HepG2 (cell line): ENCODE measurements around the gene INHBC. TPM values are rescaled to one million over a fixed set of nuclear protein-coding genes. Genes with fewer than 3 reads are reported as not detected.

Experiments used
- BHLHE40 ChIP-seq: IDR thresholded peaks from 2 replicates; pipeline ENCODE4 v1.6.1; 2011; ENCODE audit warnings: low read length, improper control_type of control experiment
- DRAP1 ChIP-seq: IDR thresholded peaks from 2 replicates; pipeline ENCODE4 v1.6.1; 2016; ENCODE audit warnings: missing genetic modification reagents, missing compliant biosample characterization
- HOXA9 ChIP-seq: sonication (generic); formaldehyde crosslinking; IDR thresholded peaks from 2 replicates; pipeline ENCODE4 v1.8.1; 2022; ENCODE audit warnings: missing genetic modification reagents, mild to moderate bottlenecking, moderate library complexity, borderline replicate concordance
- MXD4 ChIP-seq: IDR thresholded peaks from 2 replicates; pipeline ENCODE4 v1.6.1; 2016; ENCODE audit warnings: mild to moderate bottlenecking, missing biosample characterization, missing genetic modification reagents
- NRL ChIP-seq: sonication (generic); formaldehyde crosslinking; IDR thresholded peaks from 2 replicates; pipeline ENCODE4 v1.5.0; 2020; ENCODE audit warnings: missing genetic modification reagents, mild to moderate bottlenecking, moderate library complexity, borderline replicate concordance
- PHF8 ChIP-seq: sonication (generic); formaldehyde crosslinking; IDR thresholded peaks from 2 replicates; pipeline ENCODE4 v1.5.0; 2020; ENCODE audit warnings: missing genetic modification reagents
- RNF2 ChIP-seq: fragments of 450-650 bp; conservative IDR thresholded peaks from 2 replicates; pipeline ENCODE4 v1.6.1; 2016; ENCODE audit warnings: low read depth
- SAP130 ChIP-seq: IDR thresholded peaks from 2 replicates; pipeline ENCODE4 v1.6.1; 2016; ENCODE audit warnings: low read depth
- SRY ChIP-seq: sonication (generic); formaldehyde crosslinking; IDR thresholded peaks from 2 replicates; pipeline ENCODE4 v1.8.0; 2022; ENCODE audit warnings: mild to moderate bottlenecking, missing genetic modification reagents
- STAG1 ChIP-seq: sonication (generic); formaldehyde crosslinking; IDR thresholded peaks from 2 replicates; pipeline ENCODE4 v1.4.0; 2020; ENCODE audit warnings: missing genetic modification reagents
- TFDP2 ChIP-seq: sonication (generic); formaldehyde crosslinking; IDR thresholded peaks from 2 replicates; pipeline ENCODE4 v1.4.0; 2020; ENCODE audit warnings: missing genetic modification reagents
- ZC3H13 ChIP-seq: sonication (generic); formaldehyde crosslinking; IDR thresholded peaks from 2 replicates; pipeline ENCODE4 v1.8.1; 2023; ENCODE audit warnings: mild to moderate bottlenecking, missing genetic modification reagents, moderate library complexity
- ZFX ChIP-seq: sonication (generic); formaldehyde crosslinking; IDR thresholded peaks from 2 replicates; pipeline ENCODE4 v1.4.0; 2020; ENCODE audit warnings: mild to moderate bottlenecking, low read depth, missing genetic modification reagents, moderate library complexity
- ZNF20 ChIP-seq: sonication (generic); formaldehyde crosslinking; IDR thresholded peaks from 2 replicates; pipeline ENCODE4 v1.4.0; 2020; ENCODE audit warnings: mild to moderate bottlenecking, moderate library complexity, missing genetic modification reagents
- ZNF263 ChIP-seq: sonication (generic); formaldehyde crosslinking; IDR thresholded peaks from 2 replicates; pipeline ENCODE4 v1.4.0; 2020; ENCODE audit warnings: missing genetic modification reagents
- ZNF468 ChIP-seq: sonication (generic); formaldehyde crosslinking; IDR thresholded peaks from 2 replicates; pipeline ENCODE4 v1.8.0; 2022; ENCODE audit warnings: mild to moderate bottlenecking, moderate library complexity, missing genetic modification reagents
- ZNF550 ChIP-seq: sonication (generic); formaldehyde crosslinking; IDR thresholded peaks from 2 replicates; pipeline ENCODE4 v1.4.0; 2020; ENCODE audit warnings: mild to moderate bottlenecking, missing genetic modification reagents, borderline replicate concordance
- ZNF619 ChIP-seq: sonication (generic); formaldehyde crosslinking; IDR thresholded peaks from 2 replicates; pipeline ENCODE4 v1.4.0; 2020; ENCODE audit warnings: mild to moderate bottlenecking, missing genetic modification reagents
- polyA plus RNA-seq, 8 experiments: library from polyadenylated mRNA; depleted of rRNA in 3 of 8; stranded (reverse) in 7 of 8; unstranded in 1 of 8; fragments of >200 nt; fragmentation: Illumina TruSeq in 4 of 8; extraction: Trizol in 4 of 8; gene quantifications; 2 replicates each; pipeline versions ENCODE4 v1.2.1 to v1.2.3, GENCODE V29; 2011 to 2016; ENCODE audit warnings: low read depth in 4 of 8, missing spikeins in 1 of 8, mixed read lengths in 1 of 8; ENCODE audit not compliant: insufficient read depth in 1 of 8
- total RNA-seq, 5 experiments: library from RNA; depleted of rRNA; stranded (reverse); fragments of >200 nt; fragmentation: Illumina TruSeq; extraction: Trizol; gene quantifications; 2 replicates each; pipeline ENCODE4 v1.2.3, GENCODE V29; 2016; ENCODE audit warnings: low read depth in 1 of 5
- TF ChIP-seq, protein P1 (sequence below): sonication (generic); formaldehyde crosslinking; IDR thresholded peaks from 2 replicates; pipeline ENCODE4 v1.5.1; 2020; ENCODE audit warnings: mild to moderate bottlenecking, missing genetic modification reagents, moderate library complexity
- TF ChIP-seq, protein P2 (sequence below): sonication (generic); formaldehyde crosslinking; IDR thresholded peaks from 2 replicates; pipeline ENCODE4 v1.8.1; 2023; ENCODE audit warnings: missing genetic modification reagents, inconsistent platforms, borderline replicate concordance
- TF ChIP-seq, protein P3 (sequence below): IDR thresholded peaks from 2 replicates; pipeline ENCODE4 v1.6.1; 2012; ENCODE audit warnings: inconsistent platforms
- TF ChIP-seq, protein P4 (sequence below): sonication (generic); formaldehyde crosslinking; IDR thresholded peaks from 2 replicates; pipeline ENCODE4 v1.4.0; 2020; ENCODE audit warnings: mild to moderate bottlenecking, missing genetic modification reagents

The INHBC gene
- total and polyA plus RNA-seq, 2 of the 13 experiments (the other 11 are each of a cell fraction or from before 2014, with no cell fraction given) = 1.8 to 13.8 TPM

DNA sequence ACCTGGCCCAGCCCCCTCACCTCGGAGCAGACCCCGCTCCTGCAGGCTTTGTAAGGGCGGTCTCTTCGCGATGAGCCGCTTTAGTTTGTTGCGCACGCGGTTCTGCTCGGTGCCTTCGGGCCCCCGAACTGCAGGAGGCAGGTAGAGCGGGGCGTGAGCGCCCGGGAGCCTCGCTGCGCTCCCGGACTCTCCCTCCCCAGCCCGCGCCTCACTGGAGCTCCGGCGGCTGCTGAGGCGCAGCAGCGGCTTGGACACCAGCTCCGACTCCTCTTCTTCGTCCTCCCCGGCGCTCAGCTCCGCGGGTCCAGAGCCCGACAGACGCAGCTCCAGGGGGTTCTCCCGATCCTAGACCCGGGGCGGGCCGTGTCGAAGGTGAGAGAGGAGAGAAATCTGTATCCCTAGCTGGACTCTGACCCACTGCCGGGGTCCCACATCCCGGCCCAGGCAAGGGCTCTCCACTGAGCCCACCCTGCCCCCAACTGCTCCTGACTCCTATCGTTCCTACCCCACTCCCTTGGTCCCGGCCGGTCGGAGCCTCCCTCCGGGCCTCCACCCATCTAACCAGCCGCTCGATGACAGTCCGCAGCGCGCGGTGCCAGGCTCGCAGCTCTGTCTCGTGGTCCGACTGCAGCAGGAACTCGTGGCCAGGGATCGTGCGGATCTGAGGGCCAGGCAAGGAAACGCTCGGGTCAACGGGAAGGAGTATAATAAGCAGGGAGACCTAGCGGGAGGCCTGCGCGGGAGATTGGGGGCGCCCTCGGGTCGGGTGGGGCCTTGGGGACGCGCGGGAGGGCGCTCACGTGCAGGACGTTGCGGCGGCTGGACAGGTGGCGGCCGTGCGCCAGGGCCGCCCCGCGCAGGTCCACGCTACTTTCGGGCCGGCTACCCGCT, 40.9 kb downstream of the INHBC start (continued):
- TF ChIP-seq, protein P1, sequence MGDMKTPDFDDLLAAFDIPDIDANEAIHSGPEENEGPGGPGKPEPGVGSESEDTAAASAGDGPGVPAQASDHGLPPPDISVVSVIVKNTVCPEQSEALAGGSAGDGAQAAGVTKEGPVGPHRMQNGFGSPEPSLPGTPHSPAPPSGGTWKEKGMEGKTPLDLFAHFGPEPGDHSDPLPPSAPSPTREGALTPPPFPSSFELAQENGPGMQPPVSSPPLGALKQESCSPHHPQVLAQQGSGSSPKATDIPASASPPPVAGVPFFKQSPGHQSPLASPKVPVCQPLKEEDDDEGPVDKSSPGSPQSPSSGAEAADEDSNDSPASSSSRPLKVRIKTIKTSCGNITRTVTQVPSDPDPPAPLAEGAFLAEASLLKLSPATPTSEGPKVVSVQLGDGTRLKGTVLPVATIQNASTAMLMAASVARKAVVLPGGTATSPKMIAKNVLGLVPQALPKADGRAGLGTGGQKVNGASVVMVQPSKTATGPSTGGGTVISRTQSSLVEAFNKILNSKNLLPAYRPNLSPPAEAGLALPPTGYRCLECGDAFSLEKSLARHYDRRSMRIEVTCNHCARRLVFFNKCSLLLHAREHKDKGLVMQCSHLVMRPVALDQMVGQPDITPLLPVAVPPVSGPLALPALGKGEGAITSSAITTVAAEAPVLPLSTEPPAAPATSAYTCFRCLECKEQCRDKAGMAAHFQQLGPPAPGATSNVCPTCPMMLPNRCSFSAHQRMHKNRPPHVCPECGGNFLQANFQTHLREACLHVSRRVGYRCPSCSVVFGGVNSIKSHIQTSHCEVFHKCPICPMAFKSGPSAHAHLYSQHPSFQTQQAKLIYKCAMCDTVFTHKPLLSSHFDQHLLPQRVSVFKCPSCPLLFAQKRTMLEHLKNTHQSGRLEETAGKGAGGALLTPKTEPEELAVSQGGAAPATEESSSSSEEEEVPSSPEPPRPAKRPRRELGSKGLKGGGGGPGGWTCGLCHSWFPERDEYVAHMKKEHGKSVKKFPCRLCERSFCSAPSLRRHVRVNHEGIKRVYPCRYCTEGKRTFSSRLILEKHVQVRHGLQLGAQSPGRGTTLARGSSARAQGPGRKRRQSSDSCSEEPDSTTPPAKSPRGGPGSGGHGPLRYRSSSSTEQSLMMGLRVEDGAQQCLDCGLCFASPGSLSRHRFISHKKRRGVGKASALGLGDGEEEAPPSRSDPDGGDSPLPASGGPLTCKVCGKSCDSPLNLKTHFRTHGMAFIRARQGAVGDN (CRISPR knock-in tag) = peak; percentile 73
- TF ChIP-seq SAP130 (CRISPR knock-in tag) (no peak), ZFX (CRISPR knock-in tag) (peak; percentile 36; the same call in 1 of the 2 replicates), SRY (0 out of 2 replicates have a peak, but pooled peaks have one; percentile 71), HOXA9 (CRISPR knock-in tag) (peak; percentile 52; the same call in 1 of the 2 replicates), PHF8 (CRISPR knock-in tag) (peak; percentile 24; the same call in 1 of the 2 replicates), BHLHE40 (peak; percentile 62; the same call in 1 of the 2 replicates), ZC3H13 (CRISPR knock-in tag) (no peak), NRL (peak; percentile 22; the same call in 1 of the 2 replicates), ZNF263 (CRISPR knock-in tag) (peak; percentile 74), RNF2 (no peak), ZNF619 (CRISPR knock-in tag) (no peak), MXD4 (CRISPR knock-in tag) (0 out of 2 replicates have a peak, but pooled peaks have one; percentile 28), STAG1 (CRISPR knock-in tag) (peak; percentile 11; the same call in 1 of the 2 replicates), ZNF468 (no peak), ZNF550 (CRISPR knock-in tag) (no peak), DRAP1 (CRISPR knock-in tag) (no peak), ZNF20 (CRISPR knock-in tag) (no peak), TFDP2 (CRISPR knock-in tag) (no peak)
- TF ChIP-seq, protein P2, sequence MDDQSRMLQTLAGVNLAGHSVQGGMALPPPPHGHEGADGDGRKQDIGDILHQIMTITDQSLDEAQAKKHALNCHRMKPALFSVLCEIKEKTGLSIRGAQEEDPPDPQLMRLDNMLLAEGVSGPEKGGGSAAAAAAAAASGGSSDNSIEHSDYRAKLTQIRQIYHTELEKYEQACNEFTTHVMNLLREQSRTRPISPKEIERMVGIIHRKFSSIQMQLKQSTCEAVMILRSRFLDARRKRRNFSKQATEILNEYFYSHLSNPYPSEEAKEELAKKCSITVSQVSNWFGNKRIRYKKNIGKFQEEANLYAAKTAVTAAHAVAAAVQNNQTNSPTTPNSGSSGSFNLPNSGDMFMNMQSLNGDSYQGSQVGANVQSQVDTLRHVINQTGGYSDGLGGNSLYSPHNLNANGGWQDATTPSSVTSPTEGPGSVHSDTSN = no peak
- TF ChIP-seq, protein P3, sequence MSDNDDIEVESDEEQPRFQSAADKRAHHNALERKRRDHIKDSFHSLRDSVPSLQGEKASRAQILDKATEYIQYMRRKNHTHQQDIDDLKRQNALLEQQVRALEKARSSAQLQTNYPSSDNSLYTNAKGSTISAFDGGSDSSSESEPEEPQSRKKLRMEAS = peak; percentile 52; the same call in 1 of the 2 replicates
- TF ChIP-seq, protein P4, sequence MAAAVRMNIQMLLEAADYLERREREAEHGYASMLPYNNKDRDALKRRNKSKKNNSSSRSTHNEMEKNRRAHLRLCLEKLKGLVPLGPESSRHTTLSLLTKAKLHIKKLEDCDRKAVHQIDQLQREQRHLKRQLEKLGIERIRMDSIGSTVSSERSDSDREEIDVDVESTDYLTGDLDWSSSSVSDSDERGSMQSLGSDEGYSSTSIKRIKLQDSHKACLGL (CRISPR knock-in tag) = 0 out of 2 replicates have a peak, but pooled peaks have one; percentile 23
- TF ChIP-seq, all 625 proteins: peak for 22
